HG03469 (cell line): ENCODE measurements around the gene PIGP.
A peak's percentile ranks its signal among the peaks of the same experiment; 100 is the strongest.
"Not testable (repeated sequence)": the region's sequence is repeated elsewhere in the genome, so short reads cannot be mapped to it uniquely, and the experiment has no call there.

ENCODE experiments used
- ATAC-seq: cut with Tn5 transposase; IDR thresholded peaks from one replicate; pipeline ENCODE4 v1.9.1; 2021; ENCODE audit warnings: mild to moderate bottlenecking, moderate library complexity, moderate number of reproducible peaks; ENCODE audit not compliant: unreplicated experiment

The PIGP gene

GRCh38 chr21:37076087-37076850 is 3.4 kb upstream of the PIGP start:
- ATAC-seq: no peak

GRCh38 chr21:37075214-37075770 is 2.4 kb upstream of the PIGP start:
- ATAC-seq: no peak

- no peak for ATAC-seq
Observed at GRCh38 chr21:37074546-37074945, 1.7 kb upstream of the PIGP start.

GRCh38 chr21:37074197-37074510 is 1.3 kb upstream of the PIGP start:
- no peak for ATAC-seq

GRCh38 chr21:37073417-37074196 is 736 bp upstream of the PIGP start:
- peak; percentile 18 for ATAC-seq

GRCh38 chr21:37072274-37072987 is 440 bp downstream of the PIGP start:
- peak; percentile 21 for ATAC-seq

GRCh38 chr21:37071561-37072273 is 1.2 kb downstream of the PIGP start:
- ATAC-seq: no peak

GRCh38 chr21:37065561-37066177 is 7.2 kb downstream of the PIGP start:
- no peak for ATAC-seq

GRCh38 chr21:37064841-37065240 is 8.0 kb downstream of the PIGP start:
- no peak for ATAC-seq

GRCh38 chr21:37063433-37063832 is 9.4 kb downstream of the PIGP start:
- ATAC-seq: no peak

- no peak for ATAC-seq
Observed at GRCh38 chr21:37062593-37062935, 10.3 kb downstream of the PIGP start.

GRCh38 chr21:37061926-37062592 is 10.8 kb downstream of the PIGP start:
- ATAC-seq: no peak

- no peak for ATAC-seq
Observed at GRCh38 chr21:37060296-37060695, 12.6 kb downstream of the PIGP start.

GRCh38 chr21:37059181-37059580 is 13.7 kb downstream of the PIGP start:
- ATAC-seq: no peak

GRCh38 chr21:37058261-37058660 is 14.6 kb downstream of the PIGP start:
- no peak for ATAC-seq

GRCh38 chr21:37057614-37058013 is 15.3 kb downstream of the PIGP start:
- ATAC-seq: no peak

- no peak for ATAC-seq
Observed at GRCh38 chr21:37055271-37055855, 17.5 kb downstream of the PIGP start.

GRCh38 chr21:37049741-37050140 is 23.1 kb downstream of the PIGP start:
- not testable (repeated sequence) for ATAC-seq

- ATAC-seq: no peak
Observed at GRCh38 chr21:37047079-37047478, 25.8 kb downstream of the PIGP start.

- no peak for ATAC-seq
Observed at GRCh38 chr21:37045556-37045955, 27.3 kb downstream of the PIGP start.
